ENCODE results near the gene SLC15A2.

The SLC15A2 gene

DNA sequence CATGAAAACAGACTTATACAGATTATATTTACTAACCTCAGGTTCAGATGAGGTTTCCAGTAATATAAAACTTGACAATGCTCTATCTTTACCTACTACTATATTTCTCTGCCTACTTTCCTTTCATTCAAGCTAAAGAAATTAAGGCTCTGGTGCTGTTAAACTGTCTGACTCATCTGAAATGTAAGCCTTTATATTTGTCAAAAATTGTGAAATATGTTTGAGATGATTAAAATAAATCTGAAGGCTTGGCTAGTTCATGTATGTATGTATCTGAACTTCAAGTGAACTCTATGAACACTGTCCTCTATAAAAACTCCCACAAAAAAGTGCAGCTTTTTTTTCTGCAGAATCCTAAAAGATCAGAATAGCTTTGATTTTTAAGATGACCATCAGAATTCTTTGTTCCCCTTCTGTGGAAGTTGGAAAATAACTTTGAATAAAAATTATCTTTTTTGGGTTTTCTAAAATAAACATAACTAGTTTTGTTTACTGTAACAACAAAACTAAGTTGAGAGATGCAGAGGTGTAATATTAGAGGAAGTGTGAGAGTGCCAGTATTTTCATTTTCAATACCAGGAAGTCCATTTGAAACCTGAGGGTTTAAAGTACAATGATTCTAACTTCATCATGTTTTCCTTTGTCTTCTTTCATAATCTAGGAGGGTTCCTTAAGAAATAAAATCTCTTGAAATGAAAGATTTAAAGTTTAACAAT lies 85.7 kb downstream of the SLC15A2 start:
- Mint-ChIP-seq H3K27me3 (ENCODE audit: low read depth, poor library complexity) (no peaks in the 10 kb centered on the region), H3K9me3 (peaks cover 37% of the 10 kb centered on the region), H3K27ac (no peak overlapping the region), H3K4me1 (no peaks in the 10 kb centered on the region), H3K36me3 (ENCODE audit: low read depth) (no peaks in the 10 kb centered on the region), H3K4me3 (no peak overlapping the region)
- DNase-seq, result no peak
- TF ChIP-seq, protein P1, sequence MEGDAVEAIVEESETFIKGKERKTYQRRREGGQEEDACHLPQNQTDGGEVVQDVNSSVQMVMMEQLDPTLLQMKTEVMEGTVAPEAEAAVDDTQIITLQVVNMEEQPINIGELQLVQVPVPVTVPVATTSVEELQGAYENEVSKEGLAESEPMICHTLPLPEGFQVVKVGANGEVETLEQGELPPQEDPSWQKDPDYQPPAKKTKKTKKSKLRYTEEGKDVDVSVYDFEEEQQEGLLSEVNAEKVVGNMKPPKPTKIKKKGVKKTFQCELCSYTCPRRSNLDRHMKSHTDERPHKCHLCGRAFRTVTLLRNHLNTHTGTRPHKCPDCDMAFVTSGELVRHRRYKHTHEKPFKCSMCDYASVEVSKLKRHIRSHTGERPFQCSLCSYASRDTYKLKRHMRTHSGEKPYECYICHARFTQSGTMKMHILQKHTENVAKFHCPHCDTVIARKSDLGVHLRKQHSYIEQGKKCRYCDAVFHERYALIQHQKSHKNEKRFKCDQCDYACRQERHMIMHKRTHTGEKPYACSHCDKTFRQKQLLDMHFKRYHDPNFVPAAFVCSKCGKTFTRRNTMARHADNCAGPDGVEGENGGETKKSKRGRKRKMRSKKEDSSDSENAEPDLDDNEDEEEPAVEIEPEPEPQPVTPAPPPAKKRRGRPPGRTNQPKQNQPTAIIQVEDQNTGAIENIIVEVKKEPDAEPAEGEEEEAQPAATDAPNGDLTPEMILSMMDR (IDR thresholded peaks at IDR 0.05), result no peak

- TF ChIP-seq, protein P1 (IDR thresholded peaks at IDR 0.05), result no peak
- no peak for DNase-seq
- no peaks in the 10 kb centered on the region for H3K27me3 Mint-ChIP-seq (ENCODE audit: low read depth, poor library complexity)
- H3K9me3 Mint-ChIP-seq, result peaks cover 39% of the 10 kb centered on the region
- no peak overlapping the region for H3K4me3 Mint-ChIP-seq
- no peaks in the 10 kb centered on the region for H3K4me1 Mint-ChIP-seq
- H3K36me3 Mint-ChIP-seq (ENCODE audit: low read depth), result no peaks in the 10 kb centered on the region
- H3K27ac Mint-ChIP-seq, result no peak overlapping the region
Observed at GRCh38 chr3:121980450-121980796, 86.2 kb downstream of the SLC15A2 start.

DNA sequence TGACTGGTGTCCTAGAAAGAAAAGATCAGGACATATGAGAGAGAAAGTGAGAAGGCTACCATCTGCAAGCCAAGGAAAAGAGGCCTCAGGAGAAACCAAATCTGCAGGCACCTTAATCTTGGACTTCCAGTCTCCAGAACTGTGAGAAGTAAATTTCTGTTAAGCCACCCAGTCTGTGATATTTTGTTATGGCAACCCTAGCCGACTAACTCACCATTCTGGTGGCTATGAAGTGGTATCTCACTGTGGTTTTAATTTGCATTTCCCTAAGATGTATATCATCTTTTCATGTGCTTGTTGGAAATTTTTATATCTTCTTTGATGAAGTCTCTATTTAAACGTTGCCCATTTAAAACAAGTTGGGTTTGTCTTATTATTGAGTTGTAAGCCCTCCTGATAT lies 87.3 kb downstream of the SLC15A2 start:
- Mint-ChIP-seq H3K27me3 (ENCODE audit: low read depth, poor library complexity) (no peaks in the 10 kb centered on the region), H3K4me1 (no peaks in the 10 kb centered on the region), H3K36me3 (ENCODE audit: low read depth) (no peaks in the 10 kb centered on the region), H3K9me3 (peaks cover 40% of the 10 kb centered on the region), H3K27ac (no peak overlapping the region), H3K4me3 (no peak overlapping the region)
- no peak for DNase-seq
- TF ChIP-seq, protein P1 (IDR thresholded peaks at IDR 0.05), result no peak

GRCh38 chr3:121985846-121986245 lies 91.6 kb downstream of the SLC15A2 start:
- Mint-ChIP-seq H3K27me3 (ENCODE audit: low read depth, poor library complexity) (peaks cover 2% of the 10 kb centered on the region), H3K4me1 (no peaks in the 10 kb centered on the region), H3K9me3 (peaks cover 31% of the 10 kb centered on the region), H3K27ac (no peak overlapping the region), H3K36me3 (ENCODE audit: low read depth) (no peaks in the 10 kb centered on the region), H3K4me3 (no peak overlapping the region)
- DNase-seq, result no peak
- TF ChIP-seq, protein P1 (IDR thresholded peaks at IDR 0.05), result no peak

- no peak overlapping the region for H3K27ac Mint-ChIP-seq
- no peak overlapping the region for H3K4me3 Mint-ChIP-seq
- no peak for DNase-seq
- no peaks in the 10 kb centered on the region for H3K36me3 Mint-ChIP-seq (ENCODE audit: low read depth)
- peaks cover 2% of the 10 kb centered on the region for H3K27me3 Mint-ChIP-seq (ENCODE audit: low read depth, poor library complexity)
- peaks cover 24% of the 10 kb centered on the region for H3K9me3 Mint-ChIP-seq
- no peaks in the 10 kb centered on the region for H3K4me1 Mint-ChIP-seq
- TF ChIP-seq, protein P1 (IDR thresholded peaks at IDR 0.05), result no peak
Observed at GRCh38 chr3:121988146-121988545, 93.9 kb downstream of the SLC15A2 start.

DNA sequence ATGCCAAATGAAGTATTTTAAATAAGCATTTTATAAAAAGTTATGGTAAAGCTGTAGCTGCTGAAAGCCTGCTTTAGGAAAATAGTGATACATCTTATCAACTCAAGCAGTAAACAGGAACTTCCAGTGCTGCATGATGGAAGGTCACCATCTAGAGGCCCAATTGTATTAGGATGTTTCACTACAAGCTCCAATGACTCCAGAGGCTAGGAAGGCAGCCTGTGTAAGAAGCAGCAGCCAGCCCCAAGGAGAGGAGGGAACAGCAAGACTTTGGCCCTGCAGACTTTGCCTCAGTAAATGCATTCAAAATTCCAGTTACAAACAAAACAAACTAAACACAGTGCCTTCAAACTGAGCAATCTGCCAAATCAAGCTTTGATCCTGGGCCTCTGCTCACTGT lies 95.7 kb downstream of the SLC15A2 start:
- Mint-ChIP-seq H3K4me1 (no peaks in the 10 kb centered on the region), H3K9me3 (peaks cover 6% of the 10 kb centered on the region), H3K36me3 (ENCODE audit: low read depth) (no peaks in the 10 kb centered on the region), H3K27me3 (ENCODE audit: low read depth, poor library complexity) (peaks cover 2% of the 10 kb centered on the region), H3K27ac (no peak overlapping the region), H3K4me3 (no peak overlapping the region)
- TF ChIP-seq, protein P1 (IDR thresholded peaks at IDR 0.05), result no peak
- no peak for DNase-seq
